Cardiac muscle cell (in vitro differentiated cells and primary cell): ENCODE results near the gene LATS2. TPM values are rescaled to one million over a fixed set of nuclear protein-coding genes. Genes with fewer than 3 reads are reported as not detected.

Source experiments
- DNase-seq, 2 donors: peaks; one replicate each; pipeline versions ENCODE4 v3.0.0 to v3.0.0-alpha.2; 2010 to 2017; ENCODE audit warnings: low read depth in 1 of 2, low spot score in 1 of 2
- H3K27ac ChIP-seq: fragments of 200-600 bp; sonication (generic); 2 replicates; pipeline ENCODE4 v1.5.1; 2016
- H3K27me3 ChIP-seq: fragments of 200-600 bp; sonication (generic); 2 replicates; pipeline ENCODE4 v1.6.0; 2016; ENCODE audit warnings: control low read depth
- H3K36me3 ChIP-seq: fragments of 200-600 bp; sonication (generic); 2 replicates; pipeline ENCODE4 v1.5.1; 2016; ENCODE audit warnings: control low read depth
- H3K4me1 ChIP-seq: fragments of 200-600 bp; sonication (generic); 2 replicates; pipeline ENCODE4 v1.8.1; 2017; ENCODE audit warnings: low read depth, mild to moderate bottlenecking, mixed run types
- H3K4me3 ChIP-seq: fragments of 200-600 bp; sonication (generic); 2 replicates; pipeline ENCODE4 v1.5.1; 2016; ENCODE audit warnings: mild to moderate bottlenecking
- H3K9me3 ChIP-seq: fragments of 200-600 bp; sonication (generic); 2 replicates; pipeline ENCODE4 v1.5.1; 2017; ENCODE audit warnings: low read depth, mild to moderate bottlenecking, control low read depth
- polyA plus RNA-seq: library from polyadenylated mRNA; unstranded; fragments of >200 nt; fragmentation: Nextera tagmentation; extraction: Ambion mirVana; gene quantifications from 2 replicates; pipeline ENCODE4 v1.2.1, GENCODE V29; 2016
- total RNA-seq: library from RNA; depleted of rRNA; stranded (reverse); fragments of >200 nt; gene quantifications from 2 replicates; pipeline ENCODE4 v1.2.3, GENCODE V29; 2016
- TF ChIP-seq, protein P1 (sequence below): IDR thresholded peaks from 2 replicates; pipeline ENCODE4 v1.5.1; 2012; ENCODE audit warnings: low read depth, mild to moderate bottlenecking, low read length

The LATS2 gene
- total and polyA plus RNA-seq, 2 experiments from 2014 or later: 4.0 to 14.7 TPM

DNA sequence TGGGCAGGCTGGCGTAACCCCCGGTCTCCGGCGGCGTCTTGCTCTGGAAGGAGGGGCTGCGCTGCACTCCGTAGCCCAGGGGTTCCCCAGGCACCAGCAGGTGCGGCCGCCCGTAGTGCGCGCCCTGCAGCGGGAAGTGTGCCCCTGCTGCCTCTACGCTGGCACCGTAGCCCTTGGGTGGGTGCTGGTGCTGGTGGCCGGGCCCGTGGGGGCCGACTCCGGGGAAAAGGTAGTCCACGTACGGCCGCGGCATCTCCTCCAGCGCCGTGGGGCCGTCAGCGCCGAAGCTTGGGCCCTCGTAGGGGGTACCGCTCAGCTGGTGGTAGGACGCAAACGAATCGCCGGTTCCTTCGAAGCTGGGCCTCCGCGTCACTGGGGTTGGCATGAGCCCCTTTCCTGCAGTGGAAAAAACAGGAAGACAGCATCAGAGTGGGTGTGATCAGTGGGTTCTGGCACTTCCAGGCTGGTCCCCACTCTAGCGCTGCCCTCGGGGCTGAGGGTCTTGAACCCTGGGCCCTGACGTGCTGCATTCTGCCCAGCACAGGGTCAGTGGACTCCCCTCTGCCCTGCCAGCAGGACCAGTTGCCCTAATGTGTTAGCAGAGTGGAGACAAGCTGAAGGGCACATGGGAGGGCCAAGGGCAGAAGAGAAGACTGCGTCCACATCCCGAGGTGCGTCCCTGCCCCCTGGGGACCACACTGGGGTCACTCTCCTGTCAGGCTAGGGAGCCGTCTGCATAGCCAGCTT, 72.3 kb downstream of the LATS2 start:
- Histone ChIP-seq H3K36me3 (peaks cover 14% of the 10 kb centered on the region), H3K27me3 (no peaks in the 10 kb centered on the region)
- no peak for DNase-seq

DNA sequence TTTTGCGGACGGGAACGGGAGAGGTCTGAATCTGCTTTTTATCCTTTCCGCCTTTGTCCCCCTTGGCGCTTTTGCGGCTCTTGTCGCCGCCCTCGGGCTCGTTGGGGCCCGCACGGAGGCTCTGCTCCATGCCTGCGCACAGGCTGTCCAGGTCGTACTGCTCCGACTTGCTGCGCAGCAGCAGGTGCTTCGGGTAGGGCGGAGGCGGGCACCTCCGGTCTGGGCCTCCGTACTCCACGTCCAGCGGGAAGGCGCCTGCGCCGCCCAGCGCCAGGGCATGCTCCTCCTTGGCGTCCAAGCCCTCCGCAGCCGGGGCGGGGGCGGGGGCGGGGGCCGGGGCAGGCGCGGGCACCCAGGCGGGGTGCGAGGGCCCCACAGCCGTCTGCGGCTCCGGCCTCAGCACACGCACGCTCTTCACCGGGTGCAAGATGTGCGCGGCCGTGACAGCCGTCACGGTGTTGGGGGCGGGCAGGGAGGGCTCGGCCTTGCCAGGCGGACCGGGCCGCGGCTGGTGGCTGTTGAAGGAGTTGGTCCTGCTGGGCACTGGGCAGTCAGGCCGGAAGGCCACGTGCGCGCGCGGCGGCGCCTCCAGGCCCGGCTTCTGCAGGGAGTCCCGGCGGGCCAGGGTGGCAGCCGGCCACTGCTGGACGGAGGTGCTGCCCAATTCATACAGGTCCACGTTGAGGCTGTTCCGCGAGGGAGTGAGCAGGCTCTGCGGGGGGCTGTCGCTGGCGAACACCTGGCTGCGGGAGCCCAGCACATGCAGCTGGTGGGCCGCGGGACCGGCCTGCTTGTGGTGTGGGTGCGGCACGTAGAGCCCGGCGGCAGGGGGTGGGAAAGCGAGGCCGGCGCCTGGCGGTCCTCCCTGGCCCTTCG, 73.1 kb downstream of the LATS2 start:
- no peaks in the 10 kb centered on the region for H3K4me1 ChIP-seq
- H3K27me3 ChIP-seq: no peaks in the 10 kb centered on the region
- no peak overlapping the region for H3K4me3 ChIP-seq
- no peaks in the 10 kb centered on the region for H3K9me3 ChIP-seq
- TF ChIP-seq, protein P1, sequence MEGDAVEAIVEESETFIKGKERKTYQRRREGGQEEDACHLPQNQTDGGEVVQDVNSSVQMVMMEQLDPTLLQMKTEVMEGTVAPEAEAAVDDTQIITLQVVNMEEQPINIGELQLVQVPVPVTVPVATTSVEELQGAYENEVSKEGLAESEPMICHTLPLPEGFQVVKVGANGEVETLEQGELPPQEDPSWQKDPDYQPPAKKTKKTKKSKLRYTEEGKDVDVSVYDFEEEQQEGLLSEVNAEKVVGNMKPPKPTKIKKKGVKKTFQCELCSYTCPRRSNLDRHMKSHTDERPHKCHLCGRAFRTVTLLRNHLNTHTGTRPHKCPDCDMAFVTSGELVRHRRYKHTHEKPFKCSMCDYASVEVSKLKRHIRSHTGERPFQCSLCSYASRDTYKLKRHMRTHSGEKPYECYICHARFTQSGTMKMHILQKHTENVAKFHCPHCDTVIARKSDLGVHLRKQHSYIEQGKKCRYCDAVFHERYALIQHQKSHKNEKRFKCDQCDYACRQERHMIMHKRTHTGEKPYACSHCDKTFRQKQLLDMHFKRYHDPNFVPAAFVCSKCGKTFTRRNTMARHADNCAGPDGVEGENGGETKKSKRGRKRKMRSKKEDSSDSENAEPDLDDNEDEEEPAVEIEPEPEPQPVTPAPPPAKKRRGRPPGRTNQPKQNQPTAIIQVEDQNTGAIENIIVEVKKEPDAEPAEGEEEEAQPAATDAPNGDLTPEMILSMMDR: no peak
- H3K36me3 ChIP-seq: peaks cover 17% of the 10 kb centered on the region
- no peak overlapping the region for H3K27ac ChIP-seq
- DNase-seq: no peak

More for the DNA sequence above, 72.3 kb downstream of the LATS2 start:
- Histone ChIP-seq H3K4me3 (no peak overlapping the region), H3K9me3 (no peaks in the 10 kb centered on the region), H3K27ac (peak overlapping the region; percentile 60), H3K4me1 (no peaks in the 10 kb centered on the region)
- TF ChIP-seq, protein P1: no peak

DNA sequence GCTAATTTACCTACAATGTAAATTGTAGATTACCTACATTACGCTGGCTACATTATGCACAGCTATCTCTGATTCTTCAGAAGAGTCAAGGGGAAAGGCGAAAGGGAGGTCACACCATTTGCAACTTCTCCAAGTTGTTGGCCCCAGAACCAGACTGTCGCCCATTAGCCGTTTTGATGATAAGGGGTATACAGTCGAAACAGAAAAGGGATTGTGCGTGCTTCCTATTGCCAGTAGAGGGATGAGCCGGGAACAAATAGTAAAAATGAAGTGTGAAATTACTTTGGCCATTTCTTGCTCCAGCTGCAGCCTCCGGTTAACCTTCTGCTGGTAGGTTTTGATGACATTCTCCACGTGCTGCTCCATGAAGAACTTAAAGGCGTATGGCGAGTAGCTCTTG, 73.8 kb downstream of the LATS2 start:
- Histone ChIP-seq H3K4me3 (no peak overlapping the region), H3K9me3 (no peaks in the 10 kb centered on the region), H3K27me3 (no peaks in the 10 kb centered on the region), H3K27ac (no peak overlapping the region), H3K36me3 (peaks cover 21% of the 10 kb centered on the region), H3K4me1 (no peaks in the 10 kb centered on the region)
- TF ChIP-seq, protein P1: no peak
- no peak for DNase-seq

DNA sequence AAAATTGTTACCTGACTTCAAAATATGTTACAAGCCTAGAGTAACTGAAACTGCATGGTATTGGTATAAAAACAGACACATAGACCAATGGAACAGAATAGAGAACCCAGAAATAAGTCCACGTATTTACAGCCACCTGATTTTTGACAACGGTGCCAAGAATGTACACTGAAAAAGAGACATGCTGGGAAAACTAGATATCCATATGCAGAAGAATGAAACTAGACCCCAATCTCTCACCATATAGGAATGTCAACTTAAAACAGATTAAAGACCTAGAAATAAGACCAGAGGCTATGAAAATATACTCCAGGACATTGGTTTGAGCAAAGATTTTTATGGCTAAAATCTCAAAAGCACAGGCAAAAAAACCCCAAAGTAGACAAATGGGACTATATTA, 76.5 kb downstream of the LATS2 start:
- H3K4me3 ChIP-seq: no peak overlapping the region
- DNase-seq: no peak
- H3K27me3 ChIP-seq: no peaks in the 10 kb centered on the region
- H3K36me3 ChIP-seq: peaks cover 26% of the 10 kb centered on the region
- H3K9me3 ChIP-seq: no peaks in the 10 kb centered on the region
- TF ChIP-seq, protein P1: no peak
- no peaks in the 10 kb centered on the region for H3K4me1 ChIP-seq
- no peak overlapping the region for H3K27ac ChIP-seq

DNA sequence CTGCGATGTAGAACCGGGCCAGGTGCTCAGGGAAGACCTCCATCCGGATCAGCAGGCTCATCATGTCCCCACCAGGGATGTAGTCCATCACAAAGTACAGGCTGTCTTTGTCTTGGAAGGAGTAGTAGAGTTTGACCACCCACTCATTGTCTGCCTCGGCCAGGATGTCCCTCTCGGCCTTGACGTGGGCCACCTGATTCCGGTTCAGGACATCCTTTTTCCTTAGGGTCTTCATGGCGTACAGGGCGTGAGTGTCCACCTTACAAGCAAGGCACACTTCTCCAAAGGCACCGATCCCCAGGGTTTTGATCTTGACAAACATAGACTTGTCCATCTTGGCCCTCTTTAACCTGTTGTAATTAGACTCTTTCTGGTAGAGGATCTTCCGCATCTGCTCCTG, 78.0 kb downstream of the LATS2 start:
- Histone ChIP-seq H3K4me1 (no peaks in the 10 kb centered on the region), H3K27me3 (no peaks in the 10 kb centered on the region), H3K36me3 (peaks cover 37% of the 10 kb centered on the region), H3K9me3 (no peaks in the 10 kb centered on the region), H3K27ac (no peak overlapping the region), H3K4me3 (no peak overlapping the region)
- no peak for DNase-seq
- TF ChIP-seq, protein P1: no peak
